Right cardiac atrium (tissue), 5 donors: ENCODE data around the gene PPP4R1. TPM values are rescaled to one million over a fixed set of nuclear protein-coding genes. Genes with fewer than 3 reads are reported as not detected.

Experiments
- ATAC-seq, 2 donors: fragments of 200-7000 bp; cut with Tn5 transposase; one replicate each; pipeline versions ENCODE4 v1.8.0 to v1.9.1; 2020; ENCODE audit warnings: moderate library complexity in 2 of 2, mild to moderate bottlenecking in 1 of 2
- DNase-seq, 3 donors: peaks; one replicate each; pipeline ENCODE4 v3.0.0-alpha.2; 2020
- H3K27ac ChIP-seq: one replicate; pipeline ENCODE4 v1.5.1; 2013; ENCODE audit warnings: mild to moderate bottlenecking, low read length, control low read depth, moderate library complexity
- H3K27me3 ChIP-seq: one replicate; pipeline ENCODE4 v1.6.1; 2013; ENCODE audit not compliant: control insufficient read depth, insufficient read depth
- H3K4me1 ChIP-seq: one replicate; pipeline ENCODE4 v1.6.1; 2013; ENCODE audit warnings: low read length; ENCODE audit not compliant: control insufficient read depth, insufficient read depth
- H3K4me3 ChIP-seq: one replicate; pipeline ENCODE4 v1.5.1; 2013; ENCODE audit warnings: low read length, control low read depth
- H3K9me3 ChIP-seq: one replicate; pipeline ENCODE4 v1.6.1; 2013; ENCODE audit warnings: low read length; ENCODE audit not compliant: control insufficient read depth
- WGBS: extraction: QIAGEN DNeasy Blood & Tissue Kit; methylation state at CpG from one replicate; pipeline ENCODE4 v1.1.7; 2013; 5-methylcytosine and 5-hydroxymethylcytosine counted together
- intact Hi-C, 4 donors: fragments of 100-400 bp; cut with DNase I; formaldehyde crosslinking; loops; one replicate each; pipeline versions ENCODE4 v1.11.0 to v1.14.0; 2022 to 2023
- polyA plus RNA-seq: library from polyadenylated mRNA; stranded (reverse); fragments of 200-250 nt; gene quantifications from one replicate; pipeline ENCODE4 v1.2.3, GENCODE V29; 2013
- total RNA-seq, 4 donors: library from RNA; stranded (reverse); fragmentation: NEBNext Ultra II Directional; extraction: Animal tissue kit (Norgen Biotek cat#: 25700); gene quantifications; one replicate each; pipeline ENCODE4 v1.2.1, GENCODE V29; 2021
- donor health status: healthy with polysubstance abuse.
- donor health status: DM: no; HTN: yes; CAD: no.
- donor health status: DM: no; HTN: no; CAD: no.
- donor health status: DM: no; HTN: yes; CAD: no; lungs with severe emphysema.
- donor health status: DM: yes; HTN: yes; CAD: no.

PPP4R1 gene
- total and polyA plus RNA-seq, 5 donors = 18.8 to 95.8 (median 63.1) TPM

DNA sequence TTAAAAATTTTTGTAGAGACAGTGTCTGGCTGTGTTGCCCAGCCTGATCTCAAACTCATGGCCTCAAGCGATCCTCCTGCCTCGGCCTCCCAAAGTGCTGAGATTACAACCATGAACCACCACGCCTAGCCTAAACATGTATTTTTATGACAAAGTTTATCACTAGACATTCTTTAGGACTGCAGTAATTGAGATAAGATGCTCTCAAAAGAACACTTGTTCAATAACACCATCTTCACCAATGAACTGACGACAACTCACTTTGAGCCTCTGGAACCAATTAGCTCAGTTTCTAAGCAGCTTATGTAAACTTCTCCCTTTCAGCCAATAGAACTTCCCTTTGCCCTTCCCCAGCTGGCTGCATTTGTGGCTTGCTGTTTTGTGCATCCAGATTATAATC lies 15.3 kb upstream of the PPP4R1 start:
- WGBS = 63% methylated on average over 4 of the region's 4 CpGs
- H3K27ac ChIP-seq = no peak overlapping the region
- no peak for DNase-seq
- no peak for ATAC-seq
- intact Hi-C loops = no loop called here
- H3K9me3 ChIP-seq = no peaks in the 10 kb centered on the region
- H3K4me3 ChIP-seq = no peak overlapping the region
- no peaks in the 10 kb centered on the region for H3K27me3 ChIP-seq
- H3K4me1 ChIP-seq = no peaks in the 10 kb centered on the region

DNA sequence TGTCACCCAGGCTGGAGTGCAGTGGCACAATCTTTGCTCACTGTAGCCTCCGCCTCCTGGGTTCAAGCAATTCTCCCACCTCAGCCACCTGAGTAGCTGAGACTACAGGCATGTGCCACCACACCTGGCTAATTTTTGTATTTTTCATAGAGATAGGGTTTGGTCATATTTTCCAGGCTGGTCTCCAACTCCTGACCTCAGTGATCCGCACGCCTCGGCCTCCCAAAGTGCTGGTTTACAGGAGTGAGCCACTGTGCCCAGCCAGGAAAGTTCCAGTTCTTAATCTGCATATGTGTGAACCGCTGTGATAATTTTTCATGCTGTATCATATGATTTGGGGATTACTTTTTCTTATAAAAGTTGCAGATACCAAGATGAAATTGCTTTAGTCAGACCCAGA lies 14.6 kb upstream of the PPP4R1 start:
- DNase-seq (no peak), ATAC-seq (no peak)
- intact Hi-C loops = no loop called here
- WGBS = 93% methylated on average over 5 of the region's 5 CpGs
- no peaks in the 10 kb centered on the region for H3K4me1 ChIP-seq
- no peak overlapping the region for H3K27ac ChIP-seq
- H3K4me3 ChIP-seq = no peak overlapping the region
- no peaks in the 10 kb centered on the region for H3K9me3 ChIP-seq
- H3K27me3 ChIP-seq = no peaks in the 10 kb centered on the region

DNA sequence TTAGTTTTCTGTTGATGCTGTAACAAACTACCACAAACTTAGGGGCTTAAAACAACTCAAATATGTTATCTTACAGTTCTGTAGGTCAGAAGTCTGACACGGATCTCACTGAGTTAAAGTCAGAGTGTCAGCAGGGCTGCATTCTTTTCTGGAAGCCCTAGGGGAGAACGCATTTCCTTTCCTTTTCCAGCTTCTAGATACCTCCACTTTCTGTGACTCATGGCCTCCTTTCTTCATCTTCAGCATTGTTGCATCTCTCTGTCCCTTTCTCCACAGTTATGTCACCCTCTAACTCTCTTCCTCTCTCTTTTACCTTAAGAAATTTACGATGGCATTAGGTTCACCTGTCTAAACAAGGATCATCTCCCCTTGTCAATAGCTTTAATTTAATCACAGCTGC lies 13.3 kb upstream of the PPP4R1 start:
- Histone ChIP-seq H3K27me3 (no peaks in the 10 kb centered on the region), H3K27ac (no peak overlapping the region), H3K9me3 (no peaks in the 10 kb centered on the region), H3K4me1 (no peaks in the 10 kb centered on the region), H3K4me3 (no peak overlapping the region)
- no peak for ATAC-seq
- intact Hi-C loops = no loop called here
- DNase-seq = no peak
- 45% methylated on average over 3 of the region's 3 CpGs for WGBS

DNA sequence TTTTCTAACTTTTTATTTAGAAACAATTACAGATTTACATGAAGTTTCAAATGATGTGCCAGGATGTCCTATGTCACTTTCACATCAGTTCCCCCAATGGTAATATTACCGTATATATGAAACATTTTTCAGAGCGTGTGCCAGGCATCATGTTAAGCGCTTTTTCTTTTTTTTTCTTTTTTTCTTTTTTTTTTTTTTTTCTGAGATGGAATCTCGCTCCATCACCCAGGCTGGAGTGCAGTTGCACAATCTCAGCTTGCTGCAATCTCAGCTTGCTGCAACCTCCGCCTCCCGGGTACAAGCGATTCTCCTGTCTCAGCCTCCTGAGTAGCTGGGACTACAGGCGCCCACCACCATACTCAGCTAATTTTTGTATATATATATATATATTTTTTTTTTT lies 5.6 kb upstream of the PPP4R1 start:
- no peak overlapping the region for H3K27ac ChIP-seq
- intact Hi-C loops = loop anchor here in 1 of 4 donors (10.0 kb wide), 1 partner anchor 345 kb away; no protein-coding TSS in a partner anchor
- 59% methylated on average over 8 of the region's 8 CpGs for WGBS
- no peaks in the 10 kb centered on the region for H3K27me3 ChIP-seq
- H3K4me1 ChIP-seq = peaks cover 3% of the 10 kb centered on the region
- DNase-seq (peak in 1 of 3 donors; percentile 53), ATAC-seq (no peak)
- no peak overlapping the region for H3K4me3 ChIP-seq
- H3K9me3 ChIP-seq = no peaks in the 10 kb centered on the region

DNA sequence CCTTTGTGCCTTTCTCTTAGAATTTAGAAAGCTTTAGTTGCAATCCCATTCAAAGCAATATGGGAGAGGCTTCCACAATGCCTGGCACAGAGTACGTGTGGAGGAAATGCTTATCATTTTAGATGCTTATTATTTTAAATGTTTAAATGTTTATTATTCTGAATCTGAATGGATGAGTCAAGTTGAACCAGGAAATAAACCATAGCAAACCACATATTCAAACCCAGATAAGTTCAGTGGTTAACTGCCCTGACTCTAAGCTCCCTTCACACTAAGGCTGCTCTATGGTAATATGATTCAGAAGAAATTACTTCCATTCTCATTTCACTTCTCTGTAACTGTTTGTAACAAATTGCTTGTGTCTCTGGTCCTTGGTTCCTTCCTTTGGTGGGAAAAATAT lies 5.2 kb upstream of the PPP4R1 start:
- H3K27me3 ChIP-seq = no peaks in the 10 kb centered on the region
- 38% methylated on average over 1 of the region's 1 CpG for WGBS
- no peak overlapping the region for H3K27ac ChIP-seq
- peak in 1 of 2 donors; percentile 53 for ATAC-seq
- peaks cover 3% of the 10 kb centered on the region for H3K4me1 ChIP-seq
- no peaks in the 10 kb centered on the region for H3K9me3 ChIP-seq
- intact Hi-C loops = loop anchor here in 1 of 4 donors (10.0 kb wide), 1 partner anchor 345 kb away; no protein-coding TSS in a partner anchor
- H3K4me3 ChIP-seq = no peak overlapping the region
- DNase-seq = no peak

GRCh38 chr18:9619056-9619455 lies 4.7 kb upstream of the PPP4R1 start:
- 56% methylated on average over 3 of the region's 3 CpGs for WGBS
- ATAC-seq (no peak), DNase-seq (no peak)
- Histone ChIP-seq H3K27me3 (no peaks in the 10 kb centered on the region), H3K9me3 (no peaks in the 10 kb centered on the region), H3K4me3 (no peak overlapping the region), H3K4me1 (peaks cover 3% of the 10 kb centered on the region), H3K27ac (no peak overlapping the region)
- intact Hi-C loops = loop anchor here in 1 of 4 donors (10.0 kb wide), 1 partner anchor 346 kb away; no protein-coding TSS in a partner anchor

DNA sequence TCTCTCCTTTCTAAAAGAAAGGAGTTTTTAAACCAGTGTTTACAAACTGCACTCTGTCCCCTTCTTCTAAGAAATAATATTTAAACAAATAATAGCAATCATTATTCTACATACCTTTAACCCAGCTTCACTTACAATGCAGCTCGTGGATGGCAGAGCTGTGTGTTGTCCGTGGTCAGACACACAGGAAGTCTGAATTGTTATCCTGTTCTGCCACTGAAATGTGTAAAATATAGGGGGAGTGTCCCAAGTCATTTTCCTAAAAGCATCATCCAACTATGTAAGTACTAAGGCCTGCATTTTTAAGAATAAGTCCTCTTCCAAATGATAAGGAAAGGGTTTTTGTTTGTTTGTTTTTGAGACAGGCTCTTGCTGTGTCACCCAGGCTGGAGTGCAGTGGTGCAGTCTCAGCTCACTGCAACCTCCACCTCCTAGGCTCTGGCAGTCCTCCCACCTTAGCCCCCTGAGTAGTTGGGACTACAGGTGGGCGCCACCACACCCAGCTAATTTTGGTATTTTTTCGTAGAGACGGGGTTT lies 2.7 kb upstream of the PPP4R1 start:
- WGBS = 78% methylated on average over 5 of the region's 5 CpGs

DNA sequence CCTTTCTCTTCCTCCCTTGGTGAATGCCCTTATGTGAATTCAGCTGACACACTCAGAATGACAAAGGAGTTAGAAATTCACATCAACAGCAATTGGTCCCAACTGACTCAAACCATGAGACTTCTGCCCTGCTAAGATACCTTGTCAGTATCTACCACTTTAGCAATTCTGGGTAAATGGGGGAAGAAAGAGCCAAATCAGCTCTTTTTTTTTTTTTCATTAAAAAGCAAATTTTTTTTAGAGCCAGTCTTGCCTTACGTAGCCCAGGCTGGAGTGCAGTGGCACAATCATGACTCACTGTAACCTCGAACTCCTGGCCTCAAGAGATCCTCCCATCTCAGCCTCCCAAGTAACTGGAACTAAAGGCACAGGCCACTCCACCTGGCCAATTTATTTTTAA lies 1.7 kb upstream of the PPP4R1 start:
- intact Hi-C loops = loop anchor here in 1 of 4 donors (10.0 kb wide), 1 partner anchor 349 kb away; no protein-coding TSS in a partner anchor
- no peak overlapping the region for H3K4me3 ChIP-seq
- H3K4me1 ChIP-seq = peaks cover 3% of the 10 kb centered on the region
- WGBS = 92% methylated on average over 2 of the region's 2 CpGs
- ATAC-seq (no peak), DNase-seq (no peak)
- no peaks in the 10 kb centered on the region for H3K9me3 ChIP-seq
- H3K27me3 ChIP-seq = no peaks in the 10 kb centered on the region
- H3K27ac ChIP-seq = no peak overlapping the region

More for the DNA sequence above, 2.7 kb upstream of the PPP4R1 start:
- Histone ChIP-seq H3K9me3 (no peaks in the 10 kb centered on the region), H3K27me3 (no peaks in the 10 kb centered on the region), H3K27ac (no peak overlapping the region), H3K4me1 (peaks cover 3% of the 10 kb centered on the region), H3K4me3 (no peak overlapping the region)
- no peak for DNase-seq
- ATAC-seq = no peak
- intact Hi-C loops = loop anchor here in 1 of 4 donors (10.0 kb wide), 1 partner anchor 348 kb away; no protein-coding TSS in a partner anchor

GRCh38 chr18:9615280-9615797 lies 980 bp upstream of the PPP4R1 start:
- Histone ChIP-seq H3K27ac (peak overlapping the region; percentile 92), H3K4me3 (peak overlapping the region; percentile 99), H3K27me3 (no peaks in the 10 kb centered on the region), H3K9me3 (no peaks in the 10 kb centered on the region), H3K4me1 (peaks cover 3% of the 10 kb centered on the region)
- DNase-seq (no peak), ATAC-seq (no peak)
- 44% methylated on average over 13 of the region's 13 CpGs for WGBS
- intact Hi-C loops = loop anchor here in 1 of 4 donors (10.0 kb wide), 1 partner anchor 349 kb away; no protein-coding TSS in a partner anchor

DNA sequence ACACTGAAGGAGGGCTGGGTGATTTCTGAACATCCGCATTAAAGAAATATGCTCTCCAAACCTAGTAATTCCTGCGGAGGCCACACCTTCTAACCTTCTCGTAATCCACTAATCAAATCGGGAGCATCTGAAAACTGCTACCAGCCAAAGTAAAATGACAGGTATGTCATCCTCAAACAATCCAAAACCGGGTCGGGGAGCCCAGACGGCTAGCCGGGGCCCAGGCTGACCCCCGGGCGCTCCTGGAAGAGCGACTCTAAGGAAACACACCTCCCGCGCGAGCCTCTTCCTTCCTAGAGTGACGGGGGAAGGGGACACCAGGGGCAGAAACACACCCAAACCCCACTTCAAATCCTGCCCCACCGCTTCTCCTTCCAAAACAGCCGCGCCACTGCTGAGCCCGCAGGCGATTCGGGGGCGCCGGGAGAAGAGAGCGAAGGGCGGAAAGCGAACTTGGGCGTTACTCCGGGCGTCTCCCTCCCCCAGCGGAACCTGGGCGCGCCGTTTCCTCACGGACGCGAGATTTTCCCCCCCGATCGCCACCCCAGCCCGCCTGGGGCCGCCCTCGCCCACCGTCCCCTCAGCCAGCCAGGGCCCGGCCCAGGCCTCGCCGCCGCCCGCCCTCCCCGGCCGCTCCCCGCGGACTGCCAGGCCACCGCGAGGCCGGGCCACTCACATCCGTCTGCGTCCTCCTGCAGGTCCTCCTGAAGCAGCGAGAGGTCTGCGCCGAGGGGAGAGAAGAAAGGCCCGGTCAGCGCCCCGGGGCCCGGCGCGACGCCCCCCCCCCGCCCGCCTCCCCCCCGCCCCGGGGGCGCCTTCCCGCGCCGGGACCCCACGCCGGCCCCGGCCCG lies 584 bp downstream of the PPP4R1 start:
- peak overlapping the region; percentile 98 for H3K27ac ChIP-seq
- intact Hi-C loops = loop anchor here in 1 of 4 donors (10.0 kb wide), 1 partner anchor 351 kb away; no protein-coding TSS in a partner anchor
- DNase-seq = peak; percentile 80 to 90 (median 88)
- peak; percentile 75 to 87 for ATAC-seq
- no peaks in the 10 kb centered on the region for H3K27me3 ChIP-seq
- no peaks in the 10 kb centered on the region for H3K9me3 ChIP-seq
- under 1% methylated on average over 77 of the region's 78 CpGs for WGBS
- peaks cover 5% of the 10 kb centered on the region for H3K4me1 ChIP-seq
- peak overlapping the region; percentile 99 for H3K4me3 ChIP-seq

- no peak for DNase-seq
- H3K4me1 ChIP-seq = peaks cover 5% of the 10 kb centered on the region
- intact Hi-C loops = loop anchor here in 1 of 4 donors (10.0 kb wide), 1 partner anchor 352 kb away; no protein-coding TSS in a partner anchor
- 36% methylated on average over 3 of the region's 3 CpGs for WGBS
- H3K9me3 ChIP-seq = no peaks in the 10 kb centered on the region
- no peaks in the 10 kb centered on the region for H3K27me3 ChIP-seq
- no peak overlapping the region for H3K27ac ChIP-seq
- H3K4me3 ChIP-seq = peak overlapping the region; percentile 99
- no peak for ATAC-seq
Measured at GRCh38 chr18:9612977-9613376, 1.4 kb downstream of the PPP4R1 start.
